ENCODE measurements around the gene PSMB5. TPM values are rescaled to one million over a fixed set of nuclear protein-coding genes. Genes with fewer than 3 reads are reported as not detected.
A peak's percentile ranks its signal among the peaks of the same experiment; 100 is the strongest.

The PSMB5 gene
- 100 to 1,000 TPM in 3 of 4 donors, 10 to 100 TPM in 1; 59.7 to 167 (median 135) TPM for total RNA-seq

GRCh38 chr14:23034498-23035302 is at the start of gene PSMB5:
PSMB5 (minus strand) TSS chr14:23034900; CDS start chr14:23034881, 19 bp downstream.
- Histone ChIP-seq H3K36me3 (peaks cover 34% of the 10 kb centered on the region), H3K4me1 (peaks cover 12% of the 10 kb centered on the region), H3K4me3 (peak within 1 kb of the TSS; percentile 70), H3K27ac (peak within 1 kb of the TSS; percentile 93), H3K27me3 (no peaks in the 10 kb centered on the region), H3K9me3 (no peaks in the 10 kb centered on the region)
- TF ChIP-seq POLR2AphosphoS5 (IDR thresholded peaks at IDR 0.05): peak in 2 of 3 donors; percentile 11 to 92
- TF ChIP-seq POLR2A (IDR thresholded peaks at IDR 0.05): peak in 1 of 2 donors; percentile 46
- no peak for TF ChIP-seq EP300 (IDR thresholded peaks at IDR 0.05)
- 0% methylated on average over 28 of the region's 36 CpGs for WGBS
- DNase-seq (ENCODE audit: low spot score in 2 of 2): peak; percentile 94 to 96

GRCh38 chr14:23080474-23080873 is 45.8 kb upstream of the PSMB5 start:
- DNase-seq (ENCODE audit: low spot score in 2 of 2): no peak
- peaks cover 95% of the 10 kb centered on the region for H3K36me3 ChIP-seq
- TF ChIP-seq EP300 (IDR thresholded peaks at IDR 0.05) (no peak), CTCF (IDR thresholded peaks at IDR 0.05) (no peak), POLR2A (IDR thresholded peaks at IDR 0.05) (no peak), POLR2AphosphoS5 (IDR thresholded peaks at IDR 0.05) (no peak)
- WGBS: 87% methylated on average over 1 of the region's 1 CpG
- H3K9me3 ChIP-seq: no peaks in the 10 kb centered on the region
- peaks cover 27% of the 10 kb centered on the region for H3K4me1 ChIP-seq
- no peak overlapping the region for H3K4me3 ChIP-seq
- no peaks in the 10 kb centered on the region for H3K27me3 ChIP-seq
- H3K27ac ChIP-seq: no peak overlapping the region

GRCh38 chr14:23079716-23080115 is 45.0 kb upstream of the PSMB5 start:
- Histone ChIP-seq H3K36me3 (peaks cover 90% of the 10 kb centered on the region), H3K4me1 (peaks cover 27% of the 10 kb centered on the region), H3K27ac (peak overlapping the region; percentile 43), H3K9me3 (no peaks in the 10 kb centered on the region), H3K4me3 (no peak overlapping the region), H3K27me3 (no peaks in the 10 kb centered on the region)
- TF ChIP-seq CTCF (IDR thresholded peaks at IDR 0.05) (no peak), EP300 (IDR thresholded peaks at IDR 0.05) (no peak), POLR2A (IDR thresholded peaks at IDR 0.05) (no peak), POLR2AphosphoS5 (IDR thresholded peaks at IDR 0.05) (no peak)
- DNase-seq (ENCODE audit: low spot score in 2 of 2): no peak
- 81% methylated on average over 2 of the region's 2 CpGs for WGBS

GRCh38 chr14:23078692-23079116 is 44.0 kb upstream of the PSMB5 start:
- WGBS: 28% methylated on average over 2 of the region's 2 CpGs
- Histone ChIP-seq H3K27ac (peak overlapping the region; percentile 76), H3K4me3 (no peak overlapping the region), H3K36me3 (peaks cover 85% of the 10 kb centered on the region), H3K4me1 (peaks cover 27% of the 10 kb centered on the region), H3K9me3 (no peaks in the 10 kb centered on the region), H3K27me3 (no peaks in the 10 kb centered on the region)
- TF ChIP-seq EP300 (IDR thresholded peaks at IDR 0.05) (no peak), POLR2A (IDR thresholded peaks at IDR 0.05) (no peak), CTCF (IDR thresholded peaks at IDR 0.05) (no peak), POLR2AphosphoS5 (IDR thresholded peaks at IDR 0.05) (no peak)
- DNase-seq (ENCODE audit: low spot score in 2 of 2): peak in 1 of 2 donors; percentile 89

GRCh38 chr14:23077962-23078361 is 43.3 kb upstream of the PSMB5 start:
- no peak for DNase-seq (ENCODE audit: low spot score in 2 of 2)
- 84% methylated on average over 5 of the region's 5 CpGs for WGBS
- TF ChIP-seq EP300 (IDR thresholded peaks at IDR 0.05): no peak
- no peak for TF ChIP-seq CTCF (IDR thresholded peaks at IDR 0.05)
- peak overlapping the region; percentile 72 for H3K27ac ChIP-seq
- H3K4me1 ChIP-seq: peaks cover 27% of the 10 kb centered on the region
- no peak overlapping the region for H3K4me3 ChIP-seq
- H3K36me3 ChIP-seq: peaks cover 85% of the 10 kb centered on the region
- no peaks in the 10 kb centered on the region for H3K9me3 ChIP-seq
- no peaks in the 10 kb centered on the region for H3K27me3 ChIP-seq
